Natural killer cell (primary cell): ENCODE results near the gene SLC17A3. TPM values are rescaled to one million over a fixed set of nuclear protein-coding genes. Genes with fewer than 3 reads are reported as not detected.

Experiments
- ATAC-seq, 3 donors: fragments of 150-1000 bp in 2 of 3; fragments of 200-7000 bp in 1 of 3; cut with Tn5 transposase; 1 replicate in 1 of 3; 2 replicates in 2 of 3; pipeline ENCODE4 v1.10.0; 2021; ENCODE audit warnings: mild to moderate bottlenecking in 2 of 3, moderate library complexity in 2 of 3
- DNase-seq, 2 donors: peaks; one replicate each; pipeline versions ENCODE4 v3.0.0 to v3.0.0-alpha.2; 2013 to 2021; ENCODE audit warnings: mixed read lengths in 1 of 2
- H3K27ac ChIP-seq: one replicate; pipeline ENCODE4 v1.5.1; 2013; ENCODE audit warnings: mild to moderate bottlenecking, low read length
- H3K27me3 ChIP-seq: one replicate; pipeline ENCODE4 v1.6.1; 2013; ENCODE audit warnings: low read length; ENCODE audit not compliant: control insufficient read depth, insufficient read depth
- H3K36me3 ChIP-seq: one replicate; pipeline ENCODE4 v1.6.1; 2013; ENCODE audit warnings: low read length; ENCODE audit not compliant: control insufficient read depth, insufficient read depth
- H3K4me1 ChIP-seq: one replicate; pipeline ENCODE4 v1.6.1; 2013; ENCODE audit warnings: low read length; ENCODE audit not compliant: control insufficient read depth, insufficient read depth
- H3K4me3 ChIP-seq: one replicate; pipeline ENCODE4 v1.5.1; 2013; ENCODE audit warnings: low read length
- H3K9me3 ChIP-seq: one replicate; pipeline ENCODE4 v1.6.1; 2013; ENCODE audit warnings: low read length; ENCODE audit not compliant: control insufficient read depth, insufficient read depth
- H3K27ac Mint-ChIP-seq, 2 donors: one replicate each; pipeline ENCODE4 v1.8.0; 2022; ENCODE audit warnings: mild to moderate bottlenecking in 2 of 2, mixed read lengths in 2 of 2, moderate library complexity in 1 of 2
- H3K27me3 Mint-ChIP-seq, 2 donors: one replicate each; pipeline ENCODE4 v1.8.0; 2022; ENCODE audit warnings: low read depth in 2 of 2, mixed read lengths in 2 of 2
- H3K36me3 Mint-ChIP-seq: one replicate; pipeline ENCODE4 v1.8.0; 2022; ENCODE audit warnings: mixed read lengths
- H3K4me1 Mint-ChIP-seq, 2 donors: one replicate each; pipeline ENCODE4 v1.8.0; 2022; ENCODE audit warnings: mixed read lengths in 2 of 2
- H3K4me3 Mint-ChIP-seq: one replicate; pipeline ENCODE4 v1.8.0; 2022; ENCODE audit warnings: mild to moderate bottlenecking, moderate library complexity, mixed read lengths
- H3K9me3 Mint-ChIP-seq, 2 donors: one replicate each; pipeline ENCODE4 v1.8.0; 2022; ENCODE audit warnings: mixed read lengths in 2 of 2
- CTCF ChIP-seq: fragments of 200-600 bp; IDR thresholded peaks from one replicate; pipeline ENCODE4 v1.8.0; 2022; ENCODE audit warnings: antibody characterized with exemption
- WGBS: methylation state at CpG from one replicate; pipeline ENCODE4 v1.1.7; 2013; ENCODE audit warnings: missing lambda C conversion rate; ENCODE audit not compliant: insufficient coverage; 5-methylcytosine and 5-hydroxymethylcytosine counted together
- intact Hi-C: fragments of 100-400 bp; cut with micrococcal nuclease; formaldehyde crosslinking; loops from one replicate; pipeline ENCODE4 v1.14.2; 2022
- total RNA-seq, 4 donors: library from RNA; stranded (reverse); fragments of 120-200 nt in 1 of 4; gene quantifications; one replicate each; pipeline versions ENCODE4 v1.2.3 to v1.2.4, GENCODE V29; 2013 to 2022

The SLC17A3 gene
- total RNA-seq, 3 donors from 2014 or later (not counting 1 experiment from before 2014, with no cell fraction given) = 1.5 to 2.4 (median 1.6) TPM

GRCh38 chr6:25830458-25830857 is 43.6 kb downstream of the SLC17A3 start:
- Histone ChIP-seq H3K27me3 (peaks cover 3% of the 10 kb centered on the region), H3K27ac (no peak overlapping the region), H3K4me3 (no peak overlapping the region), H3K36me3 (no peaks in the 10 kb centered on the region), H3K4me1 (no peaks in the 10 kb centered on the region), H3K9me3 (no peaks in the 10 kb centered on the region)
- intact Hi-C loops = no loop called here
- Mint-ChIP-seq H3K36me3 (peaks cover 4% of the 10 kb centered on the region), H3K27ac (no peak overlapping the region), H3K9me3 (peaks cover 0 to 5% of the 10 kb centered on the region in 2 donors), H3K4me3 (no peak overlapping the region), H3K27me3 (peaks cover 21 to 30% of the 10 kb centered on the region in 2 donors), H3K4me1 (no peaks in the 10 kb centered on the region)
- 83% methylated on average over 3 of the region's 4 CpGs for WGBS
- ATAC-seq (no peak), DNase-seq (no peak)
- no peak for TF ChIP-seq CTCF

- H3K4me3 ChIP-seq = no peak overlapping the region
- Mint-ChIP-seq H3K4me1 (no peaks in the 10 kb centered on the region), H3K36me3 (peaks cover 7% of the 10 kb centered on the region), H3K9me3 (peaks cover 0 to 6% of the 10 kb centered on the region in 2 donors), H3K27ac (no peak overlapping the region), H3K4me3 (no peak overlapping the region), H3K27me3 (peaks cover 29 to 35% of the 10 kb centered on the region in 2 donors)
- ATAC-seq = no peak
- no peaks in the 10 kb centered on the region for H3K4me1 ChIP-seq
- WGBS = no CpG with 5 or more reads among the region's 1 CpG
- intact Hi-C loops = no loop called here
- TF ChIP-seq CTCF = no peak
- H3K36me3 ChIP-seq = no peaks in the 10 kb centered on the region
- H3K27ac ChIP-seq = no peak overlapping the region
- DNase-seq = no peak
- peaks cover 3% of the 10 kb centered on the region for H3K27me3 ChIP-seq
- H3K9me3 ChIP-seq = no peaks in the 10 kb centered on the region
Measured at GRCh38 chr6:25829375-25829774, 44.7 kb downstream of the SLC17A3 start.

GRCh38 chr6:25821341-25821740 is 52.7 kb downstream of the SLC17A3 start:
- peaks cover 3% of the 10 kb centered on the region for H3K27me3 ChIP-seq
- no peaks in the 10 kb centered on the region for H3K36me3 ChIP-seq
- Mint-ChIP-seq H3K27me3 (peaks cover 36 to 40% of the 10 kb centered on the region in 2 donors), H3K9me3 (peaks cover 0 to 6% of the 10 kb centered on the region in 2 donors), H3K27ac (no peak overlapping the region), H3K4me1 (no peaks in the 10 kb centered on the region), H3K4me3 (no peak overlapping the region), H3K36me3 (peaks cover 7% of the 10 kb centered on the region)
- H3K4me3 ChIP-seq = no peak overlapping the region
- no peaks in the 10 kb centered on the region for H3K4me1 ChIP-seq
- DNase-seq (no peak), ATAC-seq (no peak)
- intact Hi-C loops = no loop called here
- TF ChIP-seq CTCF = no peak
- H3K27ac ChIP-seq = no peak overlapping the region
- H3K9me3 ChIP-seq = no peaks in the 10 kb centered on the region

GRCh38 chr6:25816252-25816651 is 57.8 kb downstream of the SLC17A3 start:
- 98% methylated on average over 2 of the region's 2 CpGs for WGBS

More at GRCh38 chr6:25816252-25816651, 57.8 kb downstream of the SLC17A3 start:
- no peak for TF ChIP-seq CTCF
- Mint-ChIP-seq H3K36me3 (no peaks in the 10 kb centered on the region), H3K9me3 (peaks cover 0 to 3% of the 10 kb centered on the region in 2 donors), H3K4me1 (no peaks in the 10 kb centered on the region), H3K27me3 (peaks cover 31 to 51% of the 10 kb centered on the region in 2 donors), H3K27ac (no peak overlapping the region), H3K4me3 (no peak overlapping the region)
- Histone ChIP-seq H3K4me1 (no peaks in the 10 kb centered on the region), H3K27me3 (no peaks in the 10 kb centered on the region), H3K9me3 (no peaks in the 10 kb centered on the region), H3K27ac (no peak overlapping the region), H3K4me3 (no peak overlapping the region), H3K36me3 (no peaks in the 10 kb centered on the region)
- no peak for DNase-seq
- intact Hi-C loops = no loop called here
- no peak for ATAC-seq
